Activated CD4-positive, CD25-positive, alpha-beta regulatory T cell treated with anti-CD3 and anti-CD28 coated beads, Interleukin-2, amount 50 U/mL, for 24 hours (primary cell): ENCODE results near the gene C5orf47.

Experiments used
- ATAC-seq, 2 donors: fragments of 150-1000 bp; cut with Tn5 transposase; one replicate each; pipeline ENCODE4 v1.10.0; 2021; ENCODE audit warnings: mild to moderate bottlenecking in 1 of 2, moderate library complexity in 1 of 2

Gene C5orf47

DNA sequence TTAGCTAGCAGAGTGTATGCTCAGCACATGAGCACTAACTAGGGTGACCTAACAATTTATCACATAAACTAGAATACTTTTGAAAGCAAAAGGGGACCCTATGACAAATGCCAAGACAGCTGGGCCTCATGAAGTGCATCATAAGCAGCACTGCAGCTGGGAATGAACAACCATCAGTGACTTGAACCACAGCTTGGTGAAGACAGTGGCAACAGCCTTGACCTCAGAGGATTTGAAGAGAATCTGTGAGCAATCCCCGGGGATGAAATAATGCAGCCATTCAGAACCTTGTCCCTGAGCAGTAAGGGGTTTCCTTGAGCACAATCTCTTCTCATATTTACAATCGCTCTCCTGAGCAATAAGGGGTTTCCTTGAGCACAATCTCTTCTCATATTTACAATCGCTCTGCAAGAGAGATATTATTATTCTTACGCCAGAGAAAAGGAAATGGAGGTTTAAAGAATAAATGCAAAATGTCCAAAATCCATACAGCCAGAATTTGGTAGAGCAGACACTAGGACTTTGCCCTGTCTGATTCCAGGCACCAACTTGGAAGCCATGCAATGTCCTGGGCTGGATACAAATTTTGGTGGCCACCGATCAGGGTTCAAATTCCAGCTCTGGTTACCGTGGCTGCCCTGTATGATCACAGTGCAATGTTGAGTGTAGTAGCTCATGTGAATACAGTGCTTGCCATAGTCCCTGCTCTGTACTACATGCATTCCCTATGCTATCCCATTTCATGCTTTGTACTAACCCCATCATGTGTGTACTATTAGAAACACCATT is 55.7 kb downstream of the C5orf47 start:
- no peak for ATAC-seq

DNA sequence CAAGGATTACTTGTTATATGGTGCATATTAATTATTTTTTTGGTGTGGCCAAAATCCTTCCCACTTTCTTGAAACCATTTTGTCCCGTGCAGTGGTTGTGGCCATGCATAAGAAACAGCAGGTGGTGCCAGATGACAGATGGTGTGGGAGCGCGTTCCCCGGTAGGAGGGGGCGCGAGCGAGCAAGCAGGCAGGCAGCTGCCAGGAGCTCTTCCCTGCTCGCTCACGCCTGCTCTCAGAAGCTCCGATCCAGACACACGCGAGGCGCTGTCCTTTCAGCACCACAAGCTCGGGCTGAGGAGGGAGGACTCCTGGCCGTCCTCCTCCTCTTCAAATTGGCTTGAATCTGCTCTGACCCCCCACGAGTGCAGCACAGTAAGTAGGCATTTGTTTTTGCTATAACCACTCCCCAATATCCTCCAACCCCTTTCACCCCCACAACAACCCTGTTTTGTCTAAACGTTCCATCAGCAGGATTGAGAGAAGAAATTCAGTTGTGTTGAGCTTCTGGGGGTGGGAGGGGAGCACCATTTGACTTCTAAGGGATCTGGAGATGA is 56.6 kb downstream of the C5orf47 start, which contains the start of gene NSG2:
NSG2 (plus strand) TSS at position 237 of the 556 bp plus-strand sequence. CDS start 1,050 bp downstream, outside the sequence.
- ATAC-seq: no peak

GRCh38 chr5:174046558-174046957 is 57.6 kb downstream of the C5orf47 start:
- ATAC-seq: no peak

GRCh38 chr5:174047472-174048099 is 58.6 kb downstream of the C5orf47 start:
- no peak for ATAC-seq

- ATAC-seq: no peak
These were observed 63.7 kb downstream of the C5orf47 start for GRCh38 chr5:174052636-174053035.

GRCh38 chr5:174053905-174054304 is 64.9 kb downstream of the C5orf47 start:
- ATAC-seq: no peak
